CD4-positive, alpha-beta memory T cell (primary cell): ENCODE measurements around the gene MAGEB10. TPM values are rescaled to one million over a fixed set of nuclear protein-coding genes. Genes with fewer than 3 reads are reported as not detected.

Experiments
- CTCF ChIA-PET: fragments of 350-600 bp; sonication (Branson Sonifier 250); formaldehyde crosslinking; loops from one replicate; lab custom pipeline; 2021; ENCODE audit warnings: inconsistent platforms; ENCODE audit not compliant: partially characterized antibody; lab: Charles Lee
- POLR2A ChIA-PET: fragments of 350-600 bp; sonication (Branson Sonifier 250); formaldehyde crosslinking; loops from one replicate; lab custom pipeline; 2021; ENCODE audit not compliant: partially characterized antibody; lab: Charles Lee
- DNase-seq, 5 donors: peaks; one replicate each; pipeline versions ENCODE4 v3.0.0 to v3.0.0-alpha.2; 2020 to 2022; ENCODE audit warnings: mixed read lengths in 1 of 5
- H3K27ac ChIP-seq: one replicate; pipeline ENCODE4 v1.7.0; 2013; ENCODE audit warnings: low read depth, low read length
- H3K27me3 ChIP-seq: 2 replicates; pipeline ENCODE4 v1.7.0; 2013; ENCODE audit warnings: mild to moderate bottlenecking, low read length, moderate library complexity; ENCODE audit not compliant: insufficient read depth
- H3K36me3 ChIP-seq: 2 replicates; pipeline ENCODE4 v1.7.0; 2013; ENCODE audit warnings: mild to moderate bottlenecking, low read length, moderate library complexity; ENCODE audit not compliant: insufficient read depth
- H3K4me1 ChIP-seq: 2 replicates; pipeline ENCODE4 v1.7.0; 2013; ENCODE audit warnings: mild to moderate bottlenecking, low read length, moderate library complexity; ENCODE audit not compliant: insufficient read depth
- H3K4me3 ChIP-seq, 2 donors: one replicate each; pipeline ENCODE4 v1.7.0; 2013; ENCODE audit warnings: low read length in 2 of 2, mild to moderate bottlenecking in 1 of 2
- H3K9me3 ChIP-seq, 2 donors: one replicate each; pipeline ENCODE4 v1.7.0; 2013; ENCODE audit warnings: low read length in 2 of 2, control low read depth in 1 of 2; ENCODE audit not compliant: control insufficient read depth in 1 of 2
- H3K27ac Mint-ChIP-seq, 7 donors: one replicate each; pipeline ENCODE4 v1.8.0; 2020 to 2021; ENCODE audit warnings: mixed read lengths in 7 of 7, mild to moderate bottlenecking in 6 of 7, inconsistent platforms in 3 of 7, moderate library complexity in 3 of 7
- H3K27me3 Mint-ChIP-seq, 2 donors: one replicate each; pipeline ENCODE4 v1.8.0; 2020 to 2021; ENCODE audit warnings: mixed read lengths in 2 of 2
- H3K36me3 Mint-ChIP-seq, 2 donors: one replicate each; pipeline ENCODE4 v1.8.0; 2020 to 2021; ENCODE audit warnings: mixed read lengths in 2 of 2, inconsistent platforms in 1 of 2, mild to moderate bottlenecking in 1 of 2
- H3K4me1 Mint-ChIP-seq, 4 donors: one replicate each; pipeline ENCODE4 v1.8.0; 2020 to 2021; ENCODE audit warnings: mixed read lengths in 4 of 4, mild to moderate bottlenecking in 1 of 4
- H3K4me3 Mint-ChIP-seq, 8 donors: one replicate each; pipeline ENCODE4 v1.8.0; 2020 to 2021; ENCODE audit warnings: mixed read lengths in 8 of 8, mild to moderate bottlenecking in 7 of 8, moderate library complexity in 6 of 8, inconsistent platforms in 3 of 8
- H3K9me3 Mint-ChIP-seq, 8 donors: one replicate each; pipeline ENCODE4 v1.8.0; 2020 to 2021; ENCODE audit warnings: mixed read lengths in 8 of 8, mild to moderate bottlenecking in 5 of 8, inconsistent platforms in 3 of 8, moderate library complexity in 1 of 8
- intact Hi-C: fragments of 100-400 bp; cut with micrococcal nuclease; formaldehyde crosslinking; loops from one replicate; pipeline ENCODE4 v1.15.1; 2023
- polyA plus RNA-seq, 2 donors: library from polyadenylated mRNA; unstranded; fragments of 300-500 nt; fragmentation: Illumina TruSeq; gene quantifications; one replicate each; pipeline ENCODE4 v1.2.3, GENCODE V29; 2021
- total RNA-seq, 2 experiments: library from RNA; stranded (reverse); gene quantifications; one replicate each; pipeline ENCODE4 v1.2.3, GENCODE V29; 2021

Gene MAGEB10
- total RNA-seq (not detected), polyA plus RNA-seq (not detected)

- no peaks in the 10 kb centered on the region for H3K4me1 Mint-ChIP-seq
- H3K4me3 Mint-ChIP-seq, result no peak within 1 kb of the TSS
- H3K9me3 Mint-ChIP-seq, result peaks cover 0 to 5% (median 0%) of the 10 kb centered on the region in 8 donors
- Histone ChIP-seq H3K9me3 (no peaks in the 10 kb centered on the region), H3K4me3 (no peak within 1 kb of the TSS), H3K27me3 (no peaks in the 10 kb centered on the region), H3K36me3 (no peaks in the 10 kb centered on the region), H3K27ac (no peak within 1 kb of the TSS), H3K4me1 (no peaks in the 10 kb centered on the region)
- CTCF ChIA-PET, result no interaction called here
- intact Hi-C loops, result no loop called here
- DNase-seq, result no peak
- H3K27ac Mint-ChIP-seq, result no peak within 1 kb of the TSS
- H3K36me3 Mint-ChIP-seq, result no peaks in the 10 kb centered on the region
- no peaks in the 10 kb centered on the region for H3K27me3 Mint-ChIP-seq
- POLR2A ChIA-PET, result no interaction called here
Measured at GRCh38 chrX:27807690-27808089, at the start of gene MAGEB10. Gene MAGEB10 (plus strand): TSS chrX:27807990. CDS start chrX:27821307, 13,317 bp downstream.

GRCh38 chrX:27765718-27766117, 42.1 kb upstream of the MAGEB10 start:
- H3K36me3 ChIP-seq, result no peaks in the 10 kb centered on the region
- H3K27me3 Mint-ChIP-seq, result no peaks in the 10 kb centered on the region
- no peaks in the 10 kb centered on the region for H3K27me3 ChIP-seq
- H3K27ac Mint-ChIP-seq, result no peak overlapping the region
- ChIA-PET CTCF (no interaction called here), POLR2A (no interaction called here)
- peaks cover 0 to 8% (median 0%) of the 10 kb centered on the region in 8 donors for H3K9me3 Mint-ChIP-seq
- no peaks in the 10 kb centered on the region for H3K4me1 Mint-ChIP-seq
- H3K4me3 ChIP-seq, result no peak overlapping the region
- intact Hi-C loops, result no loop called here
- H3K4me3 Mint-ChIP-seq, result no peak overlapping the region
- no peaks in the 10 kb centered on the region for H3K9me3 ChIP-seq
- H3K36me3 Mint-ChIP-seq, result no peaks in the 10 kb centered on the region
- H3K4me1 ChIP-seq, result no peaks in the 10 kb centered on the region
- no peak for DNase-seq
- H3K27ac ChIP-seq, result no peak overlapping the region

GRCh38 chrX:27767387-27767786, 40.4 kb upstream of the MAGEB10 start:
- Mint-ChIP-seq H3K27me3 (no peaks in the 10 kb centered on the region), H3K27ac (no peak overlapping the region), H3K4me3 (no peak overlapping the region), H3K36me3 (no peaks in the 10 kb centered on the region), H3K9me3 (peaks cover 0 to 6% (median 0%) of the 10 kb centered on the region in 8 donors), H3K4me1 (no peaks in the 10 kb centered on the region)
- ChIA-PET POLR2A (no interaction called here), CTCF (no interaction called here)
- H3K27me3 ChIP-seq, result no peaks in the 10 kb centered on the region
- H3K27ac ChIP-seq, result no peak overlapping the region
- H3K9me3 ChIP-seq, result no peaks in the 10 kb centered on the region
- H3K4me1 ChIP-seq, result no peaks in the 10 kb centered on the region
- H3K36me3 ChIP-seq, result no peaks in the 10 kb centered on the region
- H3K4me3 ChIP-seq, result no peak overlapping the region
- no peak for DNase-seq
- intact Hi-C loops, result no loop called here

- no peaks in the 10 kb centered on the region for H3K36me3 ChIP-seq
- H3K27me3 ChIP-seq, result no peaks in the 10 kb centered on the region
- no peaks in the 10 kb centered on the region for H3K9me3 ChIP-seq
- Mint-ChIP-seq H3K27me3 (no peaks in the 10 kb centered on the region), H3K36me3 (no peaks in the 10 kb centered on the region), H3K27ac (no peak overlapping the region), H3K9me3 (no peaks in the 10 kb centered on the region), H3K4me3 (no peak overlapping the region), H3K4me1 (no peaks in the 10 kb centered on the region)
- no peak overlapping the region for H3K27ac ChIP-seq
- CTCF ChIA-PET, result no interaction called here
- POLR2A ChIA-PET, result no interaction called here
- intact Hi-C loops, result no loop called here
- no peaks in the 10 kb centered on the region for H3K4me1 ChIP-seq
- DNase-seq, result no peak
- no peak overlapping the region for H3K4me3 ChIP-seq
Measured at GRCh38 chrX:27775984-27776383, 31.8 kb upstream of the MAGEB10 start.

- no peak overlapping the region for H3K27ac Mint-ChIP-seq
- no peaks in the 10 kb centered on the region for H3K36me3 Mint-ChIP-seq
- ChIA-PET CTCF (no interaction called here), POLR2A (no interaction called here)
- H3K27me3 Mint-ChIP-seq, result no peaks in the 10 kb centered on the region
- Histone ChIP-seq H3K36me3 (no peaks in the 10 kb centered on the region), H3K4me1 (no peaks in the 10 kb centered on the region), H3K27me3 (no peaks in the 10 kb centered on the region), H3K27ac (no peak overlapping the region), H3K9me3 (no peaks in the 10 kb centered on the region), H3K4me3 (no peak overlapping the region)
- H3K4me1 Mint-ChIP-seq, result no peaks in the 10 kb centered on the region
- peaks cover 0 to 7% (median 0%) of the 10 kb centered on the region in 8 donors for H3K9me3 Mint-ChIP-seq
- no peak for DNase-seq
- intact Hi-C loops, result no loop called here
- no peak overlapping the region for H3K4me3 Mint-ChIP-seq
Measured at GRCh38 chrX:27796640-27797257, 11.0 kb upstream of the MAGEB10 start.

GRCh38 chrX:27797575-27797974, 10.2 kb upstream of the MAGEB10 start:
- no peak overlapping the region for H3K4me3 ChIP-seq
- H3K36me3 Mint-ChIP-seq, result no peaks in the 10 kb centered on the region
- no peaks in the 10 kb centered on the region for H3K36me3 ChIP-seq
- H3K27ac Mint-ChIP-seq, result no peak overlapping the region
- no peaks in the 10 kb centered on the region for H3K27me3 ChIP-seq
- H3K9me3 Mint-ChIP-seq, result peaks cover 0 to 8% (median 0%) of the 10 kb centered on the region in 8 donors
- DNase-seq, result no peak
- H3K27ac ChIP-seq, result no peak overlapping the region
- no peak overlapping the region for H3K4me3 Mint-ChIP-seq
- H3K27me3 Mint-ChIP-seq, result no peaks in the 10 kb centered on the region
- H3K4me1 Mint-ChIP-seq, result no peaks in the 10 kb centered on the region
- POLR2A ChIA-PET, result no interaction called here
- intact Hi-C loops, result no loop called here
- CTCF ChIA-PET, result no interaction called here
- H3K9me3 ChIP-seq, result no peaks in the 10 kb centered on the region
- H3K4me1 ChIP-seq, result no peaks in the 10 kb centered on the region

- no peaks in the 10 kb centered on the region for H3K27me3 ChIP-seq
- intact Hi-C loops, result no loop called here
- no peaks in the 10 kb centered on the region for H3K9me3 ChIP-seq
- no peak overlapping the region for H3K4me3 Mint-ChIP-seq
- no peaks in the 10 kb centered on the region for H3K36me3 ChIP-seq
- H3K27ac ChIP-seq, result no peak overlapping the region
- no peak for DNase-seq
- H3K4me3 ChIP-seq, result no peak overlapping the region
- no peaks in the 10 kb centered on the region for H3K4me1 ChIP-seq
- no peak overlapping the region for H3K27ac Mint-ChIP-seq
- ChIA-PET CTCF (no interaction called here), POLR2A (no interaction called here)
- no peaks in the 10 kb centered on the region for H3K4me1 Mint-ChIP-seq
- no peaks in the 10 kb centered on the region for H3K27me3 Mint-ChIP-seq
- no peaks in the 10 kb centered on the region for H3K36me3 Mint-ChIP-seq
- H3K9me3 Mint-ChIP-seq, result peaks cover 0 to 5% (median 0%) of the 10 kb centered on the region in 8 donors
Measured at GRCh38 chrX:27808226-27808625, 436 bp downstream of the MAGEB10 start.
